ENCODE results near the gene FER1L5.
"Not testable (repeated sequence)": the region's sequence is repeated elsewhere in the genome, so short reads cannot be mapped to it uniquely, and the experiment has no call there.

Gene FER1L5

DNA sequence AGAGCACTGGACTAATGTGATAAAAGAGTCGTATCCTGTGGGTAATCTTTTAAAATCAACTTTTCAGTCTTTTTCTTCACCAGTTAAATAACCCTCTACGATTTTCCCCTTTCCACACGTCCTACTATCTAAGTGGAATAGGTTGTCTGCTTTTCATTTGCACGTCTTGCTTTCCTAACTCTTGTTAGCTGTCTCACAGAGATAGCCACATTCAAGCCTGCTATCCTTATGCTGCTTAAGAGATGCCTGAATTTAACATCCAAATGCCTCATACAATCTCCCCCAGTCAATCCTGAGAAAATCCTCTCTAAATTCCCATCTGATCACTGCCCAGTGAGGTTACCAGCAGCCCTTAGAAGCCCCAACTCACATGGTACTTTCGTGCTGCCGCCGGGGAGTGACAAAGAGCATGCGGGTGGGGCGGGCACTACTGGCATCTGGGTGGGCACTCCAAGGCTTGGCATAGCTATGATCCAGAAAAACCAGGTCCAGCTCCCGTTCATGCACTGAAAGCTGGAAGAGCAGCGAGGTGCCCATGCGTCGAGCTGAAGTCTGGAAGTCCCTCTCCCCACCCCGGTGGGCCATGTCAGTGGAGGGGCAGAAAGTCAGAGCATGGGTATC lies 5.9 kb upstream of the FER1L5 start:
- no peak for DNase-seq (ENCODE audit: low read depth)

DNA sequence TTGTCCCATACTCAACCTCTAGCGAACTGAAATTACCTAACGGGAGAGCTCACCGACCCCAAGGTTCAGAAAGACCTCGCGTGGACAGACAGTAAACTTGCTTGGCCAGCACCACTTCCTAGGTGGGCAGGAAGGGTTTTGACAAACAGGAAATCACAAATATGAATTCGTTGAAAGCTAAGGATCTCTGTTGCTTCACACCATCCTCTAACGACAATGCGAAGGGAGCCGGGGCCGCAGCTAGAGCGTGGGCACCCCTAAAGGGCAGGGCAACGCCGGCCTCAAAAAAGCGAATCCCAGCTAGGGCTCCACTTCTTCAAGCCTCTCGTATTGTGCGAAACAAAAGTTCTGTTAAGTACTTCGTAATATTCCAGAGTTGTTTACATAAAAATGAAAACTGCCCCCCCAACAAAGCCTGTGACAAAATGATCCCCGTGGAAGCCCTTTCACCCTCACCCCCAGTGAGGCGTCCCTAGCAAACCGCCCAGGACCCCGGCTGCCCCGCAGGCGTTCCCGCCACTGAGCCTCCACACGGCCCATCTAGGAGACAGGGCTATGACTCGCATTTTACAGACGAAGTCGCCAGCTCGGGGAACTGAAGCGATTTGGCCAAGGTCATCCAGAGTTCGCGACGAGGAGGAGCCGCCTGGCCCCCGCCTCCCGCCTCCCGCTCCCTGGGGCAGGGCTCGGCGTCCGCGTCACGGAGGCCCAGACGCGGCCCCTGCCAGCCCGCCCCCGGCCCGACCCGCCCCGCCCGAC lies 5.0 kb upstream of the FER1L5 start:
- DNase-seq (ENCODE audit: low read depth) = peak; percentile 81

DNA sequence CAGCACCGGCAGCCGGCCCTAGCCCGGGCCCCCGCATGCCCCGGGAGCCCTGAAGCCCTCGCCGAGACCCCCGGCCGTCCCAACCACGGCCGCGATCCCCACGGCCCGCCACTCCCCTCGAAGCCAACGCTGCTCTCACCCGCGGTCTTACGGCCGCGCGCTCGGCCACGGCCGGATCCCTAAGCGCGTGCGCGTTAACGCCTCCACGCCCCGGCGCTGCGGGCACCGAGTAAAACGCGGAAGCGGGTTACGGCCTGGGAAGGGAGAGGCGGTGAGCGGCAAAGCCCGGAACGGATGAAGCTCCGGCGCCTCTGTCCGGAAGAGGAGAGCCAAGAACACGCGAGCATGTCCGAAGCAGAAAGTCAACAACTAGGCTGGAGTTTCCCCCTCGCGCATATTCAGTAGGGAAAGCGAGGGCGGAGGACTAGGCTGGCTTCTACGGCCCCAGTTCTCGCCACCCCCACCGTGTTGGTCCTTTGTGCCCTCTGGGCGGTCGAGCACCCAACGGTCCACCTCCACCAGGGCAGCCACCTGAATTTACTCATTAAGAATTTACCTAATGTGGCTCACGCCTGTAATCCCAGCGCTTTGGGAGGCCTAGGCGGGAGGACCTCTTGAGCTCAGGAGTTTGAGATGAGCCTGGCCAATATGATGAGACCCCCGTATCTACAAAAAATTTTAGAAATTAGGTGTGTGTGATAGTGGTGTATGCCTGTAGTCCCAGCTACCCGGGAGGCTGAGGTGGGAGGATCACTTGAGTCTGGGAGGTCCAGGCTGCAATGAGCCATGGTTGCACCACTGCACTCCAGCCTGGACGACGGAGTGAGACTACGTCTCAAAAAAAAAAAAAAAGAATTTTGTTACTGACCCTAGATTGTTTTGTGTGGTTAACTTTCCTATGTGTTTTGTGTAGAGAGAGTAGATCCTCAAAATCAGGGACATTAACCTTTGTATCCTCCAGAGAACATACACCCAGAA lies 4.1 kb upstream of the FER1L5 start, which contains the start of gene KANSL3:
TSS of gene KANSL3 (minus strand) at position 169 of the 978 bp plus-strand sequence. CDS start 1,177 bp downstream, outside the sequence.
- DNase-seq (ENCODE audit: low read depth) = peak; percentile 91

DNA sequence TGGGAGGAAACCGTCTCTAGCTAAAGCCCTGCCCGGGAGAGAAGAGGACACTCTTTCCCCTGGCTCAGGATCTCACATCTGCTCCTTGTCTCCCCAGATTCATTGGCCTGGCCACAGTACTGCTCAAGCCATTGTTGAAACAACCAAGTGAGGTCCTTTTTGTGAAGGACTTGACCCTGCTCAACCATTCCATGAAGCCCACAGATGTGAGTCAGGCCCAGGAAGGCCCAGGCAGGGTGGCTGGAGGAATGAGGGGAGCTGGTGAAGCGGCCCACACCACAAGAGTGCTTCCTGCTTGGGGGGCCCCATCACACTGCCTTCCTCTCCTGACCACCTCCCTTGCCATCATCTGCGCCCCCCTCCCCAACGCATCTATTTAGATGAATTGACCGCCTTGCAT lies 5.1 kb downstream of the FER1L5 start:
- no peak for DNase-seq (ENCODE audit: low read depth)

DNA sequence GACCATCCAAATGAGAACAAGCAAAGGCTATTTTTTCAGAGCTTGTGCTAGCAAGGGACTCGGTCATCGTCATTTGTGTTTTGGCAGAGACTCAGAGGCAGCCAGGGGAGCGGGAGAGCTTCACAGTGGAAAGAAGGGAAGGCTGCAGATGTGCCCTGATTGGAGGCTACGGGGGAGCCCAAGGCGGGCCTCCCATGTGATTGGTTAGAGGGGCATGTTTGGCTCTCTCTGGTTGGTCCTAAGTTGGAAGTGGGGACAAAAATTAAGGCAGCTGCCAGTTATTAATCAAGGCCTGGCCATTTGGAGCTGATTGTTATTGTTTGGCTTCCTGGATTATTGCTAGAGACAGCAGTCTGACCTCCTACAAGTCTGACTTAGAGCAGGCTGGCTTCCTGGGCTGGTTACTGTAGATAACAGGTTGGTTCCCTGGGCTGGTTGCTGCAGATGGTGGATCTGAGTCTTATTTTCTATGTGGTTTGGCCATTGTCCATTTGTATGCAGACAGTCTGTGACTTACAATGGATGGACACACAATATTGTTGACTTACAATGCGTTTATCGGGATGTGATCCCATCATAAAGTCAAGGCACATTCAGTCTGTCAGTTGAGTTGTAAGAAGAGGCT lies 5.9 kb downstream of the FER1L5 start:
- no peak for DNase-seq (ENCODE audit: low read depth)

DNA sequence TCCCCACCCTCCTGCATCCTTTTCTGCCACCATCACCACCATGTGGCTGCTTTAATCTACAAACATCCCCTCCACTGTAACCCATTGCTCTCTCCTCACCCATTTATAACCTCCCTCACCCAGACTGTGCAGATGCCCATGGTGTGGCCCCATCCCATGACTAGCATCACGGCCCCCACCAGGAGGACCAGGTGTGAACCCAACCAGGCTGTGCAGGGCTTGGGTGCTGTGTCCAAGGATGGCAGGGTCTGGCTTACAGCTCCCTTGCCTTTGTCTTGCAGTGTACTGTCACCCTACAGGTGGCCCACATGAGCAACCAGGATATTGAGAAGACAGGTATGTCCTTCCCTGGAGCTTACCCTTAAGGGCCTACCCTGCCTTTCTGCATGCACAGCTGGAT lies 6.8 kb downstream of the FER1L5 start:
- no peak for DNase-seq (ENCODE audit: low read depth)

DNA sequence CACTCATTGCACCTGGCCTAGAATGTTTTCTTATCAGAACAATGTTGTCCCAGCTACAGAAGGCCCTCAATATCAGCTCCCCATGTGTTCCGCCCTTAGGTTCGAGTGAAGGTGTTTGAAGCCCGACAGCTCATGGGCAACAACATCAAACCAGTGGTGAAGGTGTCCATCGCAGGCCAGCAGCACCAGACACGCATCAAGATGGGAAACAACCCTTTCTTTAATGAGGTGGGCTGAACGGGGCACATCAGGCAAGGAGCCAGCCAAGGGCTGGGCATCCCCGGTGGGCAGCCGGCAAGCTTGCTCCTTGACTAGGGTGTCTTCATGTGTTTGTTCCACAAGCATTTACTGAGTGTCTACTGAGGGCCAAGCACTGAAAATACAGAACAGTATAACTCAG lies 9.2 kb downstream of the FER1L5 start:
- no peak for DNase-seq (ENCODE audit: low read depth)

DNA sequence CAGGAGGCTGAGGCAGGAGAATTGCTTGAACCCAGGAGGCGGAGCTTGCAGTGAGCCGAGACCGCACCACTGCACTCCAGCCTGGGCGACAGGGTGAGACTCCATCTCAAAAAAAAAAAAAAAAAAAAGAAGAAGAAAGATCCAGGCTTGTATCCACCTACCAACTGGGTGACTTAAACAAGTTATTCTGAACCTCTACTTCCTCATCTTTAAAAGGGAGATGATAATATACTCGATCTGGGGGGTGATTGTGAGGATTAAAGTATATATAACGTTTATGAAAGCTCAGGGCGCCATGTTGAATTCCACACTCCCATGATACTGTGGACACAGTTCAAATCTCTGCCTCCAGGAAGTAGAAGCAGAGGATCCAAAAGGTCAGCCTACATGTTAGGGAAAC lies 12.2 kb downstream of the FER1L5 start:
- not testable (repeated sequence) for DNase-seq (ENCODE audit: low read depth)

DNA sequence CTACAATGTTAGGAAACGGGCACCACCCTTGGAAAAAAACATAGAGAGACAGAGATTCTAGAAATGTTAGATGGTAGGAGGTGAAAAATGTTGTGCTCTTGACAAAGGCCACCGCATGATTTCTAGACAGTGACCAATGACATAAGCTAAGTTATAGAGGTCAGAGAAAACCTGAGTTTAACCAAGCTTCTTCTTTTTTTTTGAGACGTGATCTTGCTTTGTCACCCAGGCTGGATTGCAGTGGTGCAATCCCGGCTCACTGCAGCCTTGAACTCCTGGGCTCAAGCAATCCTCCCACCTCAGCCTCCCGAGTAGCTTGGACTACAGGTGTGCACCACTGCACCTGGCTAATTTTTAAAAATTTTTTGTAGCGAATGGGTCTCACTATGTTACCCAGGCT lies 13.0 kb downstream of the FER1L5 start:
- no peak for DNase-seq (ENCODE audit: low read depth)

DNA sequence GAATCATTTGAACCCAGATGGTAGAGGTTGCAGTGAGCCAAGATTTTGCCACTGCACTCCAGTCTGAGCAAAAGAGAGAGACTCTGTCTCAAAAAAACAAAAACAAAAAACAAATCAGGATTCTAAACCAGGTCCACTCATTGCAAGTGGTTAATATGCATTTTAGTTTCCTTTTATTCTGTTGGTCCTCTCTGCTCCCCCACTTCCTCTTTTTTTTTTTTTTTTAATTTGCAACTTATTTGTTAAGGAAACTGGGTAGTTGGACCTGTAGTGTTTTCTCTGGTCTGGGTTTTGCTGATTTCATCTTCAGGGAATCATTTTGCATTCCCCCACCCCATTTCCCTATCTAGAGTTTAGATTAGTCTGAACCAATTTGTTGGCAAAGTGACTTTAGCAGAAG lies 14.0 kb downstream of the FER1L5 start:
- no peak for DNase-seq (ENCODE audit: low read depth)

DNA sequence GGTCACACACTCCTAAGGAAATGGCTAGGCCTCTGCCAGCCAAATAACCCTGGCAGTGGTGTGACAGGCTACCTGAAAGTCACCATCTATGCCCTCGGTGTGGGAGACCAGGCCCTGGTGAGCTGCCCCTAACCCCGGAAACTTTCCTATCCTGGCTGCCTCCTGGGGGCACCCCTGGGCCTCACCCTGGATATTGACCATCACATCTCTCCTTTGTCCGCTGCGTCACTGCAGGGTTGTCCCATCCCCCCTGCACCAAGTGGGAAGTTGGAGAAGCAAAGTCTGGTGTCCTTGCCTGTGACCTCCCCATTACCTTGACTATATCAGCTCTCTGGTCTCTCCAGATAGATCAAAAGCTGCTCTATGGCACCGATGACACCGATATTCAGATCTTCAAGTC lies 18.8 kb downstream of the FER1L5 start:
- no peak for DNase-seq (ENCODE audit: low read depth)

DNA sequence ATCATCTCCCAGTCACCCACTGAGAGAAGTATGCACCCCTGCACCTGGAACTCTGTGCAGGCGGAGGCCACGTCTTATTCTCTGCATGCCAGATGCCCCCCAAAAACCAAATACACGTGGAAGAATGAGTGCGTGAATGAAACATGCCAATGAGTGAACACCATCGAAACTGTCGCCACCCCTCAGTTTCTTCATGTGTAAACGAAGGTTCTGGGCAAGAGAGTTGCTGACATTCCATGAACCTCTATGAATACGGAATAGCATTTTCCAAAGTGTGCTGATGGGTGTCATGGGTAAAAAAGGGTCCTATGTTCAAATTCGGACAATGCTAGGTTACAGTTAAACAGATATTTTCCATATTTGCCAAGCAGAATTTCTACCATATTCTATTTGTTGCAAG lies 19.8 kb downstream of the FER1L5 start:
- no peak for DNase-seq (ENCODE audit: low read depth)

DNA sequence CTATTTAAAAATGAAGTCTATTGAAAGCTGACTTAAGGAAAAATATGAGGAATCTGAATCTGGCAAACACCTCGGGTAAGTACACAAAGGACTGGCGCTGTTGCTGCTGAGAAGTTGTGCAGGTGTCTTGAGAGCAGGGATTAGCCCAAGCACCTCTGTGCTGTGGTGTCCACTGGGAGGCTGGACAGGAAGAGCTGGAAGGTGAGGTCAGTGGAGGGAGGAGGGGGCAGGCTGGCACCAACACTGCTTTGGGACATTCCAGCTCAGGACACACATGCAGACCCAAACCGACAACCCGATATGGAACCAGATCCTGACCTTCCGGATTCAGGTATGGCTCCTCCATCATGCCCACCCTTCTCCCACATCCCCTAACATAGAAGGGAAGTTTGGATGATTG lies 20.6 kb downstream of the FER1L5 start:
- DNase-seq (ENCODE audit: low read depth) = no peak

DNA sequence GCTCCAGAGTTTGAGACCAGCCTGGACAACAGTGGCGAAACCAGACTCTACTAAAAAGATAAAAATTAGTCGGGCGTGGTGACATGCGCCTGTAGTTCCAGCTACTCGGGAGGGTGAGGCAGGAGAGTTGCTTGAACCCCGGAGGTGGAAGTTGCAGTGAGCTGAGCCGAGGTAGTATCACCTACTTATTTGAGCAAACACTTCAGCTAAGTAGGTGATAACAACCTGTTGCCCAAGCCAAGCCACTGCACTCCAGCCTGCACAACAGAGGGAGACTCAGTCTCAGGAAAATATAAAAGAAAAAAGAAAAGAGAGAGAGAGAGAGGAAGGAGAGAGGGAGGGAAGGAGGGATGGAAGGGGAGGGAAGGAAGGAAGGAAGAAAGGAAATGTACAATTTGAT lies 21.3 kb downstream of the FER1L5 start:
- no peak for DNase-seq (ENCODE audit: low read depth)

DNA sequence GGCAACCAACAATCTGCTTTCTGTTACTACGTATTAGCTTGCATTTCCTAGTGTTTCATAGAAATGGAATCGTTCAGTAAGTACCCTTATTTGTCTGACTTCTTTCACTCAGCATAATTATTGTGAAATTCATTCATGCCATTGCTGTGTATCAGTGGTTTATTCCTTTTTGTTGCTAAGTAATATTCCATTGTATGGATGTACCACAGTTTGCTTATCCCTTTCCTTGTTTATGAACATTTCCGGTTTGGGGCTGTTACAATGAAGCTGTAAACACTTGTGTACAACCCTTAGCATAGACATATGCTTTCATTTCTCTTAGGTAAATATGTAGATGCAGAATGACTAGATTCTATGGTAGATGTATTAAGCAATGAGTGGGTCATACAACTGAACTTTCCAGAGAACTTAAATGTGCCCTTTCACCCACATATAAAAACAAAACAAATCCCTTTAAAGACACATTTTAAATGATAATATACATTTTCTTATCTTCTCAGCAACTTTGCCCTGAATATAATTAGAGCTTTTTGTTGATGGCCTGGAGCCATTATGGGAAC lies 21.9 kb downstream of the FER1L5 start:
- DNase-seq (ENCODE audit: low read depth) = no peak

DNA sequence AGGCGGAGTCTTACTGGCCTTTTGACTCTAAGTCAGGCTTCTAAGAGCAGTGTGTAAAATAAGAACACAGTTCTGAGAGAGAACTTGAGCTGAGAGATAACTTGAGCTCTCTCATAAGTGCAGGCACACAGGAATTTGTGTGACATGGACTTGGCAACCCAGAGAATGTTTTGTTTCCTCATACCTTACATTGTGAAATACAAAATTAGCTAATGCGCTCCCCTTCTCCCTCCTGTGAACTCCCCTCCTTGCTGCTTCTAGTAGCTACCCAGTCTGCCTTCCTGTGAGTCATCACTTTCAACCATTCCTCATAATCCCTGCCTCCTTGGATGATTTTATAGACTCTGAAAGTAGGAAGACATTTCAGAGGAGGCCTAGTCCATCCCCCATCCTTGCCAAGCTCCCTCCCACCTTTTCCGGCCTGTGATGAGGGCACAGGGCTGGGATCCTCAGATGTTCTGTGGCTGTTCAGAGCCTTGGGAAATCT lies 22.6 kb downstream of the FER1L5 start:
- DNase-seq (ENCODE audit: low read depth) = no peak

DNA sequence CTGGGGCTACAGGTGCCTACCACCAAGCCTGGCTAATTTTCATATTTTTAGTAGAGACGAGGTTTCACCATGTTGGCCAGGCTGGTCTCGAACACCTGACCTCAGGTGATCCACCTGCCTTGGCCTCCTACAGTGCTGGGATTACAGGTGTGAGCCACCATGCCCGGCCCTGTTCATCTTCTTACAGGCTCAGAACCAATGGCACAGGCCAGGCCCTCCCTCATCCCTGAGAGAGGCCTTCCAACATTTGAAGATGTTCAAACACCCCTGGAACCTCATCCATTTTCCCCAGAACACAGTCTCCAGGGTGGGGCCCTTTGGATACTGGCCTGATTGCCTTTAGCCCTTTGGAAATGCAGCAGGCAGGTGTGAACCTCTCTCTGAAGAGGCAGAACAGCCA lies 23.2 kb downstream of the FER1L5 start:
- not testable (repeated sequence) for DNase-seq (ENCODE audit: low read depth)

DNA sequence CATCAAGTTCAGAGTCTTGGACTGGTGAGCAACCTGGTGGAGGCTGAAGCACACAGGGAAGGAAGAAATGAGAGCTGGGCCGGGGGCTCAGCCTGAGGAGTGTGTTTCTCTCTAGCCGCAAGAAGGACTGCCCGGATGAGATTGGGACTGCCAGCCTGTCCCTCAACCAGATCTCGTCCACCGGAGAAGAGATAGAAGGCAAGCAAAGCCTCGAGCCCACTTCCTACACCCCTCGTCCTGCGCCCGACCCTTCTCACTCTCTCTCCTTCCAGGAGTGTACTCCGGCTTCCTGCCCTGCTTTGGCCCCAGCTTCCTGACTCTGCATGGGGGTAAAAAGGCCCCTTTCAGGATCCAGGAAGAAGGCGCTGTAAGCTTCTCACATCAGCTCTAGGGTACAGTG lies 26.2 kb downstream of the FER1L5 start:
- DNase-seq (ENCODE audit: low read depth) = no peak

DNA sequence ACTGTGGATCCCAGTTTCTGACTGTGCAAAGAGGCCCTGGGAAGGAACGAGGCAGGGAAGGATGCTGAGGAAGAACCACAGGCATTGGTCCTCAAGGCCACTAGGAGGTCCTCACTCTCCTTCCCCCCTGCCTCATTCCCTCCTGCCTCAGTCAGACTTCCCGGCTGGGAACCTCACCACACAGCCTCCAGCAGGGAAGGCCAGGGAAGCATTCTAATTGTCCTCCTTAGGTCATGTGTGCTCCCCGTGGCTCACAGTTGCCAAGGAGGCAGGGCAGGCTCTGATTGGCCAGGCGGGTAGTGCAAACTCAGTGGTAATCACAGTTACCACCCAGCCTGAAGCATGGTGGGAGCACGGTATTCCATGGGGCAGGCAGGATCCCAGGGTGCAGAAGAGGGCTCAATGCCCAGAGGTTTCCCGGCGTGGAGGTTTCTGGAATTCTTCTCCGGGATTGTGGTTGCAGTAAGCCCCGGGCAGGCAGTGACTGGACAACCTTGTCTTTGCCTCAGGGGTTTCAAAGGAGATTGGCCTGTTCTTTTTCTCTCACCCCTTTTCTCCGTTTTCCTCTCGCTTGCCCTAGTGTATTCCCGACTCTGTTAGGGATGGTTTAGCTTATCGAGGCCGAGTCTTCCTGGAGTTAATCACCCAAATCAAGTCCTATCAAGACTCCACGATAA lies 27.1 kb downstream of the FER1L5 start:
- DNase-seq (ENCODE audit: low read depth) = no peak

DNA sequence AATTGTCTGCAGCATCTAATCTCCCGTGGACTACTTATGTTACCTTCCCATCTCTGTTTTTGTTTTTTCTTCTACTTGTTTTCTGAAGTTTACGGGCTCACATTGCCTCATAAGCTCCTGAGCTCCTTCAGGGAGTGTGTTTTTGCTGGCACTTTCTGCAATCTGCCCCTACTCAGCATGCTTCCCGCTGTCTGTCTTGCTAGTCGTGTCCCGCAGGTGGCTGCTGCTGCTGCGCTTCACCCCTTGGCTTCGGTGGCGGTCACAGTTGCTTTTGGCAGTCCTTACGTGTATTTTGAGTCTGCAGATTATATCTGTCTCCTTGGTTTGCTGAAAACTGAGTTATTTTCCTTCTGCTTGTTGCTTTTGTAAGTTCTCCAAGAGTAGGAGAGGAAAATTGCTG lies 37.3 kb downstream of the FER1L5 start:
- DNase-seq (ENCODE audit: low read depth) = no peak

DNA sequence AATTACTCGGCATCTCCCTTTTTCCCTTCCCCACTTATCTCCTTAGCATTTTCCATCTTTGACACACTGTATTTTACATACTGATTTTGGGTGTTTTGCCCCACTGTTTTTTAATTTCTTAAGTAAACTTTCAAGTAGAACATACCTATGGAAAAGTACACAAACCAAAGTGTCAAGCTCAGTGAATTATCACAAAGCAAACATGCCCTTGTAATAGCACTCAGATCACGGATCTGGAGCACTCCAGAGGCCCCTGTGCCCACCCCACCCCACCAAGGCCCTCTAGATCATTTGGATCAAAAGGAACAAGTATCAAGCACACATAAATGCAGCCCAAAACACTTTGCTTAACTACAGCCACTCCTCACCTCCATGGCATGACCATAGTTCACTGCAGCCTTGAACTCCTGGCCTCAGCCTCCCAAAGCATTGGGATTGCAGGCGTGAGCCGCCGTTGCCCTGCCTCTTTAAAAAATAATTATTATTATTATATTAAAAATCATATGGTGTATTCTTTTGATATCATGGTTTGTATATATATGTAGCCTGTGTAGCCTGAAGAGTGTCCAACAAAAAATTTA lies 38.1 kb downstream of the FER1L5 start:
- DNase-seq (ENCODE audit: low read depth) = no peak

All from activated T-cell treated with anti-CD3 and anti-CD28 coated beads for 48 hours (primary cell).